ENCODE data around the gene ZNHIT2. TPM values are rescaled to one million over a fixed set of nuclear protein-coding genes. Genes with fewer than 3 reads are reported as not detected.

The ZNHIT2 gene
- total RNA-seq, 4 donors from 2014 or later: 4.6 to 9.6 (median 5.7) TPM; not detected in 1

DNA sequence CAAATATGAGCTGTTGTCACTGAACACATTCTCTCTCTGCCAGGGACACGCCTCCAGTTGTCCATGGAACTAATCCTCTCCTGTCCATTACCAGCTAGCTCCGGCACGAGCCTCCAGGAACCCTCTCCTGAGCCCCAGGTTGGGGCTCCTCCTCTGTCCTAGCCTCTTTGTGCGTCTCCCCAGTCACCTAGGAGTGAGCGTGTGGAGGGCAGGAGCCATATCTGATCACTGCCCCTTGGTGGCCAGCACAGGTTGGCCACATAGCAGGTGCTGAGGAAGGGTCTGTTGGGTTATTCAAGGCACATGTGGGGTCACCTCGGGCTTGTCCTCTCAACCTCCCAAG lies 14.4 kb upstream of the ZNHIT2 start:
- H3K27me3 ChIP-seq: no peaks in the 10 kb centered on the region
- intact Hi-C loops (cut with DNase I; ENCODE audit: low total_unique reads): no loop called here
- no peaks in the 10 kb centered on the region for H3K9me3 ChIP-seq
- no peaks in the 10 kb centered on the region for H3K36me3 ChIP-seq
- no peak overlapping the region for H3K4me3 ChIP-seq
- peaks cover 0 to 13% of the 10 kb centered on the region in 2 donors for H3K4me1 ChIP-seq
- TF ChIP-seq, protein P1, sequence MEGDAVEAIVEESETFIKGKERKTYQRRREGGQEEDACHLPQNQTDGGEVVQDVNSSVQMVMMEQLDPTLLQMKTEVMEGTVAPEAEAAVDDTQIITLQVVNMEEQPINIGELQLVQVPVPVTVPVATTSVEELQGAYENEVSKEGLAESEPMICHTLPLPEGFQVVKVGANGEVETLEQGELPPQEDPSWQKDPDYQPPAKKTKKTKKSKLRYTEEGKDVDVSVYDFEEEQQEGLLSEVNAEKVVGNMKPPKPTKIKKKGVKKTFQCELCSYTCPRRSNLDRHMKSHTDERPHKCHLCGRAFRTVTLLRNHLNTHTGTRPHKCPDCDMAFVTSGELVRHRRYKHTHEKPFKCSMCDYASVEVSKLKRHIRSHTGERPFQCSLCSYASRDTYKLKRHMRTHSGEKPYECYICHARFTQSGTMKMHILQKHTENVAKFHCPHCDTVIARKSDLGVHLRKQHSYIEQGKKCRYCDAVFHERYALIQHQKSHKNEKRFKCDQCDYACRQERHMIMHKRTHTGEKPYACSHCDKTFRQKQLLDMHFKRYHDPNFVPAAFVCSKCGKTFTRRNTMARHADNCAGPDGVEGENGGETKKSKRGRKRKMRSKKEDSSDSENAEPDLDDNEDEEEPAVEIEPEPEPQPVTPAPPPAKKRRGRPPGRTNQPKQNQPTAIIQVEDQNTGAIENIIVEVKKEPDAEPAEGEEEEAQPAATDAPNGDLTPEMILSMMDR (IDR thresholded peaks at IDR 0.05): no peak
- no peak for TF ChIP-seq POLR2A (IDR thresholded peaks at IDR 0.05)
- no peak overlapping the region for H3K27ac ChIP-seq
- no peak for DNase-seq

DNA sequence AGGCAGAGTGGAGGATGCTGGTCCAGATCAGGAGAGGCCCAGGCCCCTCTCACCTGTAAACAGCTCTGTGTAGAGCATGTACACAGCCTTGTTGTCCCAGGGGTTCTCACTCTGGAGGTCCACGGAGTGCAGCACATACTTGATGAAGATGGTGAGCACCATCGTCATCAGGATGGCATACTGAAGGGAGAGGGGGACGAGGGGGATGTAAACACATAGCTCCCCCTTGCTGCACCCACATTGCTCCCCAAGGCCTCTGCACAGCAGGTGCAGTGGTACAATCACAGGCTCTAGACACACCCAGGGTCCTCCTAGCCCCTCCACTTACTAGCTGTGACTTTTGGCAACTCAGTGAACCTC lies 13.9 kb upstream of the ZNHIT2 start:
- TF ChIP-seq POLR2A (IDR thresholded peaks at IDR 0.05): no peak
- TF ChIP-seq, protein P1 (IDR thresholded peaks at IDR 0.05): no peak
- Histone ChIP-seq H3K27me3 (no peaks in the 10 kb centered on the region), H3K9me3 (no peaks in the 10 kb centered on the region), H3K27ac (no peak overlapping the region), H3K36me3 (no peaks in the 10 kb centered on the region), H3K4me1 (peaks cover 0 to 13% of the 10 kb centered on the region in 2 donors), H3K4me3 (no peak overlapping the region)
- DNase-seq: peak in 1 of 2 donors; percentile 4
- intact Hi-C loops (cut with DNase I; ENCODE audit: low total_unique reads): no loop called here

DNA sequence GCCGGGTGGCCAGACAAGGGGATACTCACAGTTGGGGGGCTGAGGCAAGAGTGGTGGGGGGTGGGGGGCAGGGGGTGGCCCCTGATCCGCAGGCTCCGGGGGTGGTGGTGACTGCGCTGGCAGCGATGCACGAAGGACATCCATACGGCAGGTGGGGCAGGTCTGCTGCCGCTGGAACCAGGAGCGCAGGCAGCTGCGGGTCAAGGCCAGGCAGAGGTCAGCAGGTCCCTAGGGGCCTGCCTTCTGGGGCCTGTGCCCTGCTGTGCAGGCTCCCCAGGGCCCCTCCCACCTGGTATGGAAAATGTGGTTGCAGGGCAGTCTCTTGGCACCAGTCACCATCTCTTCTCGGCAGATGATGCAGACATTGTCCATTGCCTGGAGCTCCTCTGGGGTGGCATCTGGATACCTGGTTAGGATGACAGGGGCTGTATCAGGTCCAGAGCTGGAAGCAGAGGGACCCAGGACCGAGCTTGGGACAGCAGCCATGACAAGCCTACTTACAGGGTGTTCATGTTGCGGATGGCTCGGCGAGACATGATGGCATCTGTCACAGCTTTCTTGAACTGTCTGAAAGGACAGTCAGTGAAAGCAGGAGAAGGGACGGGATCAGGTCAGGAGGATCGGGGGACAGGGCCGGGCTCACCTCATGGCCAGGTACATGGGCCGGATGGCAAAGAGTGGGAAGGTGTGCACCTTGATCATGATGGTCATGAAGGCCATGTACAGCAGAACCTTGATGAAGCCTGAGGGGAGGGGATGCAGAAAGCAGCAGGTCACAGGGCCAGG lies 13.3 kb upstream of the ZNHIT2 start:
- Histone ChIP-seq H3K4me1 (peaks cover 0 to 13% of the 10 kb centered on the region in 2 donors), H3K36me3 (no peaks in the 10 kb centered on the region), H3K27me3 (no peaks in the 10 kb centered on the region), H3K4me3 (no peak overlapping the region), H3K27ac (no peak overlapping the region), H3K9me3 (no peaks in the 10 kb centered on the region)
- TF ChIP-seq, protein P1 (IDR thresholded peaks at IDR 0.05): no peak
- TF ChIP-seq POLR2A (IDR thresholded peaks at IDR 0.05): no peak
- DNase-seq: peak in 1 of 2 donors; percentile 10
- intact Hi-C loops (cut with DNase I; ENCODE audit: low total_unique reads): no loop called here

DNA sequence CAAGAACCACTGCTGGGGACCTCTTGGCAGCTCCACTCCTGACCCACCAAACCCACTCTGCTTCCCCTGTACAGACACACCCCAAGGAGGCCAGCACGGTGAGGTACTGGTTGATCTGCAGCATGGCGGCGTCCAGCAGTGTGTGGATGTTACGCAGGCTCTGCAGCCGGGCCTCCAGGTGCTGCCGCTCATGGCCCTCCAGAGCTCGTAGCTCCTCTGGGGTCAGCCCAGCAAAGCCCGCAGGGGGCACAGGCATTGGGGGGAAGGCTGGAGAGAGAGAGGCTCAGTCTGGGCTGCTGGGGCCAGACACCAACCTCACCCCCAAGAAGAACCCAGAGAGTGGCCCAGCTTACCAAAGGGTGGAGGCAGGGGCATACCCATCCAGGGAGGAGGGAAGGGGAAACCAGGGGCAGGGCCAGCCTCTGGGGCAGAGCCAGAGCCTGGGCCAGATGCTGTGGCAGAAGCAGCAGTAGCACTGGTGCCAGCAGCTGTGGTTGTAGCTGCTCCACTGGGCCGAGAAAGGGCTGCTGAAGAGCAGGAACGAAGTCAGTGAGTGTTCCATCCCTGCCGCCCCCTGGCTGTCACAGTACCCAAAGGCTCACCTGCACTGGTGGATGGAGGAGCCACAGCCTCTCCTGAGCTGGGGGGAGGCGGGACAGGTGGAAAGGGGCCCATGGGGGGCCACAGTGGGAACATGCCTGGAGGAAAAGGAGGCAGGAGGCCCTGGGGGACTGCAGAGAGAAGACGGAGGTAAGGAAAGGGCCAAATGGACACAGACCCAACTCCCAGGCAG lies 12.3 kb upstream of the ZNHIT2 start:
- intact Hi-C loops (cut with DNase I; ENCODE audit: low total_unique reads): no loop called here

More for the DNA sequence above, 12.3 kb upstream of the ZNHIT2 start:
- Histone ChIP-seq H3K4me3 (no peak overlapping the region), H3K27me3 (no peaks in the 10 kb centered on the region), H3K36me3 (no peaks in the 10 kb centered on the region), H3K4me1 (peaks cover 0 to 8% of the 10 kb centered on the region in 2 donors), H3K27ac (no peak overlapping the region), H3K9me3 (no peaks in the 10 kb centered on the region)
- no peak for DNase-seq
- TF ChIP-seq, protein P1 (IDR thresholded peaks at IDR 0.05): no peak
- TF ChIP-seq POLR2A (IDR thresholded peaks at IDR 0.05): no peak
